SKM-1 treated with dmso at 0.1 percent for 144 hours (cell line): Measurements from ENCODE around the gene PCYT1A.
"Not testable (repeated sequence)": the region's sequence is repeated elsewhere in the genome, so short reads cannot be mapped to it uniquely, and the experiment has no call there.

Source experiments
- DNase-seq: peaks from one replicate; lab custom pipeline; 2025; ENCODE audit not compliant: unreplicated experiment; lab: John Stamatoyannopoulos, UW

Gene PCYT1A

DNA sequence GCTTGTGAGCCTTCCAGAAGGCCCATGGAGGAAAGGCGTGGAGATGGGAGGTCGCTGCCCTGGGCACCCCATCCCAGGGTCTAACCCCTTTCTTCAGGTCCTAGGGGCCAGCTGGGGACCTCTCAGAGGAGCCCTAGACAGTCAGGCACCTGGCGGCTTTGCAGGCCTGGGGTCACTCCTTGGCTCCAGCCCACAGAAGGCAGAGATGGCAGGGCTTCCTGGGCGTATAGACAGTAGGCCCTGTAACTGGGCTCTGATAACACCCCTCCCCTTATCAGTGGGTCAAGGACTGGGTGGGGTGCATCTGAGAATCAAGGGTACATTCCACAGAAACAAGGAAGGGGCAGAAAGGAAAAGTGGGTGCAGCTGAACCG is 93.0 kb downstream of the PCYT1A start:
- DNase-seq: no peak

DNA sequence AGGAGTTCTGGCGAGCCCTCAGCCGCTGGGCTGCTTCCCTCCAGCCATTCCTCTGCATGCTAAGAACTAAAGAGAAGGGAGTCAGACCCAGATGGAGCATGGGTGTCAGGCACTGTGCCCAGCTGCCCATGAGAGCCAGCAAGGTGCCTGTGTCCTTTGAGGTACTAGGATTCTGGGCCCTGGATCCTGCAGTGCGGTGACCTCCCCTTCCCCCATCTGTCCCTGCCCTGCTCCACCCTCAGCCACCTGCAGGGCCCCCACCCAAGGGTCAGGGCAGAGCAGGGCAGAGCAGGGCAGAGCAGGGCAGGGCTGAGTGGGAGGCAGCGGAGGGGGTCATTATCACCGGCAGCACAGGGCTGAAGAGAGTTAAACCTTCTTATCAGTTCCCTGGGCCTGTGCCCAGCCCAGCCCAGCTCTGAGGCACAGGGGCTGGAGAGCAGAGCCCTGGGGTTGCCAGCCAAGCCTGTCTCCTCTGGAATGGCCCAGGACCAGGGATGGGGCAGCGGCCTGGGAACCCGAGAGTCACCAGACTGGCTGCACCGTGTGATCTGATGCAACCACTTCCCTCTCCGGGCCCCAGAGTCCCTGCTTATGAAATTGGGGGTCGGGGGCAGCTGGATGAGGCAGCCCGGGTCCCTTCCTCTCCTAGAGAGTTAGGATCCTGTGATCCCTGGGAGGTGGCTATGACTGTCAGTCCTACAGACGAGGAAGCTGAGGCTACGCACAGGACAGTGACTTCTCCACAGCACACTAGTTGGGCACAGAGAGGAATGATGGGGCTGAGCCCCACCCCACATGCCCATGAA is 93.6 kb downstream of the PCYT1A start:
- no peak for DNase-seq

DNA sequence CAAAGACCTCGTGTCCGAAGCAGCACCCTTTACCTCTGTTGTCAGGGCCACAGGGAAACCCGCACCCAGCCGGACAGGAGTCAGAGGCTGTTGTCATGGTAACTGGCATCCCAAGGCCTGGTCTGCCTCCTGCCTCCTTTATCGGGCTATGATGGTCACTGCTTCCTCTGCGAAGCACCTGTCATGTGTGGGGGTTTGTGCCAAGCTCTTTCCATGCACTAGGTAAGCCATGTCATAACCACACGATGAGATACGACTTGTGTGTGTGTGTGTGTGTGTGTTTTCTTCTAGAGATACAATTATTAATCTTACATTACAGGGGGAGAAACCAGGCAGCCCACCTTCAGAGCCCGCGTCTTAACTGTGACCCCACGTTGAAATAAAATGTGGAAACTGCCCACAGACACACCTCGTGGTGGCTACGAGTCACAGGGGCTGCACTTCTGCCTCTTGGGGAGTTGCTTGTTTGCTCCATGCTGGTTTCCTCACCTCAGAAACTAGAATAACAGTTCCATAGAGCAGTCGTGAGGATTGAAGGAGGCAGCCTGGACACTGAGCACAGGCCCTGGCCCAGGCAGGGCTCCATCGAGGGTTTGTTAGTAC is 94.3 kb downstream of the PCYT1A start:
- no peak for DNase-seq

DNA sequence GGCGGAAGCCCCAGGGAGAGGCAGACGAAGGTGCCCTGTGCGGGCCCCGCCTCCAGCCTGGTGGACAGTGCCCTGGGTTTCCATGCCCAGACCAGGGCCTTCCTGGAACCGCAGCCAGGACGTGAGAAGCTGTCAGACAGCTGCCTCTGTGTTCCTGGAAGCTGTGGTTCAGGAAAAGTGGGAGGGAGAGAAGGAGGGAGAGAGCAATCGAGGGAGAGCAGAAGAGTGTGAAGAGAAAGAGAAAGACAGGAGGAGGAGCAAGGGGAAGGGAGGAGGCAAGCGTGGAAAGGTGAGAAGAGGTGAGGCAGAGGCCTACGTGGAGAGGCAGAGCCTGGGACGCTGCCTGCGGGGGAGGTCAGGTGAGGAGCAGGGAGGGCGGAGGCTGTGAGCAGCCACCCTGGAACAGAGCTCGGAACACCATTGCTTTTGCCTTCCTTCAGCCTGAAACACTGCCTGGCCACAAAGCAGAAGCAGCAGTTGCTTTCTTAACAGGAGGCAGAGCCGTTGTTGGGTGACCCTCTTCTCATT is 94.9 kb downstream of the PCYT1A start:
- DNase-seq: peak; percentile 28

DNA sequence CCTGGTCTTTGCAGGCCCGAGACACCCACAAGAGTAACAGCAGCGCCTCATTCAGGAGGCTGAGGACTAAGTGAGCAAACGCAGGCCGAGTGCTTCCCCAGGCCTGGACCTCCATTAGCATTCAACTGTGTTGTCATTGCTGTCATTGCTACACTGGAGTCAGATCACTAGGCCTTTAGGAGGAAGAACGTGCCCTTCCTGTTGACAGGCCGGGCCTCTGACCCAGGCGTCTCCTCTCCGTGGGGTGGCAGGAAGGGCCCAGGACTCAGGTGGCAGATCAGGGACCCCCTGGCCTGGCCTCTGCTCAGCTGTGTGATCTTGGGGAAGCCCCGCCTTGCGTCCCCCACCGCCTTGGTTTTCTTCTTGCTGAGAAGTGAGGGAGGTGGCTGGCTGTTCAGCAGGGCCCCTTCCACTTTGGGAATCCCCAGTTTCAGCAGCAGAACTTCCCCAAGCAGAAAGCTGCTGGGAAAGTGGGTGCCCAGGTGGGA is 95.4 kb downstream of the PCYT1A start:
- peak; percentile 81 for DNase-seq

DNA sequence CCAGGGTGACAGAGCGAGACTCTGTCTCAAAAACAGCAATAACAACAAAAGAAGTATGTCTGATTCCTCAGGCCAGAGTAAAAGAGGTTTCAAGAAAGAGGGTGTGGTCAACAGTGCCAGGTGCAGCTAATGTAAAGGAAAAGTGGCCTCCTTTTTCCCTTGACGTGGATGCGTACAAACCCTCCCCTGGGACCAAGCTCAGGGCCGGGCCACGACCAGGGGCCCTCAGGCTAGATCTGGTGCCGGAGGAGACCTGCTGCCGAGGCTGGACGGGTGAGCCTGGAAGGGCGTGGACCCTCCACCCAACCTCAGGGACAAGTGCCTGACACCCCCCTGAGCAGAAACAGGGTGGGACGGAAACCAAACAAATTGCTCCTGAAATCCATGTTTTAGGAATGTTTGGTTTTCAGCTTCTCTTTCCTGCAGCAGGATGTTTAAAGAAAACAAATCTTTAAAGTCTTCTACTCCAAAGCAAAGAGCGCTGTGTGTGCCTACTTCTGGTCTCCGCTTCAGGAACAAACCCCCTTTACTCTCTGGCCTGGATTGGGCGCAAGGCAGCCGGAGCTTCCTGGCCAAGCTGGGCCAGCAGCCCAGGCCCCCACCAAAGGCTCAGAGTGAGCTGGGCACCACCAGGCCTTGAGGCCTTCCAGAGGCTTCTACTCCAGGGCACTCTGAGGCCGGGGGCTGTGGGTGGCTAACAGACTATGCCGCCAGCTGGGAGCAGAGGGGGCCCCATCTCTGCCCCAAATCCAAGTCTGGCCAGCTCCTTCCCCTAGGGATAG is 97.8 kb downstream of the PCYT1A start:
- no peak for DNase-seq

DNA sequence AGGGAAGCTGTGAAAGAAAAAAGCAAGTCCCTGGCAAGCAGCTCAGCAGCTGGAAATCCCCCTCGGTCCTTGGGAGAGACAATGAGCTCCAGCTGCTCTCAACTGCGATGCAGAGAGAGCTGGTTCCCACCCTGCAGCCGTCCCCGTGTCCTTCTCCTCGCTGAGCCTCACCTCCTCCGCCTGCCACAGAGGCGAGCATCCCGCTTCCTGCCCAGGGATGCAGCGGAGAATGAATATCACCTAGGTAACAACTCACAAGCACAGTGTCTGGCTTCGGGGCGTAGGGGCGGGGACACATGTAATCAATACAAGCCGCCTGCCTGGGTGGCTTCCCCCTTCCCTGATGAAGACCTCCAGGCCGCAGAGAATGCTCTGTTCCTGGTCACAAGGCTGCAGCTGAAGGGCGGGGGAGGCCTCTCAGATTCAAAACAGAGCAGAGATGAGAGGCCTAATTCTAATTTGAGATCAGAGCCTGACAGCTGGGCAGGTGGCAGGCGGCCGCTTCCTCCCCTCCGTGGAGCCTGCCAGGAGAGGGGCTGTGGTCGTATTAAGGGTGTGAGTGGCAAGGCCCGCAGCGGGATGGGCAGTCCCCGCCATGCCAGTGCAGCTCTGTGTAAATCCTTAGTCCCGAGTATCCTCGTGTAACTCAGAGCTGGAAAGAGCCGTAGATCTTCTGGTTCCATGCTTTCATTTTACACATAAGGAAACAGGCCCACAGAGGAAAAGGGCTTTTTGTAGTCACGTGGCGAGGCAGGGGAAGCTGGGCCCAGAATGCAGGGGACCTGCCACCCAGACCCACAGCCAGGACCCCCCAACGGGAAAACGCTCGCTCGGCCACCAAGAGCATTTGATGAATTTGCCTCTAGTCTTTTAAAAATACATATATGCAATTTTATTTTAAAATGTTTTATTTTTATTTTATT is 100.6 kb downstream of the PCYT1A start:
- no peak for DNase-seq

DNA sequence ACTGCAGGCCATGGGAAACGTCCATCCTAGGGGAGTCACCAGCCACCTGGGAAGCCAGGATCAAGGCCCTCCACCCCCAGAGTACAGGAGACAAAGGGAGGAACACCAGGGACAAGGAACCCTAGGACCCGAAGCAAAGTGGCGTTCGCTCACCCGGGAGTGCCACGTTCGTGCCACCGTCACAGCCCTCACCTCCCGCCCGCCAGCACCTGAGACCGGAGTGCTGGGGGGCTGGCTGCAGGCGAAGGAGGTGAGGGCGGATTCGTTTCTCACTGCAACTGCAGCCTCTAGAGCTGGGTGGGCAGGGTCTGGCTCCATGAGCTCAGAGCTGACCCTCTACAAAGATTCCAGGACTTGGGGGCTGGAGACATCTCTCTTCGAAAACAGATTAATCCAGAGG is 102.6 kb downstream of the PCYT1A start:
- DNase-seq: no peak

DNA sequence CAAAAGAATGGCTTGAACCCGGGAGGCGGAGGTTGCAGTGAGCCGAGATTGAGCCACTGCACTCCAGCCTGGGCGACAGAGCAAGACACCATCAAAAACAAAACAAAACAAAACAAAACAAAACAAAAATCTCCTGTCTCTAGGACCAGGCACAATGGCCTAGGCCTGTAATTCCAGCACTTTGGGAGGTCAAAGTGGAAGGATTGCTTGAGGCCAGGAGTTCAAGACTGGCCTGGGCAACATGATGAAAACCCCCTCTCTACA is 103.4 kb downstream of the PCYT1A start:
- DNase-seq: not testable (repeated sequence)

DNA sequence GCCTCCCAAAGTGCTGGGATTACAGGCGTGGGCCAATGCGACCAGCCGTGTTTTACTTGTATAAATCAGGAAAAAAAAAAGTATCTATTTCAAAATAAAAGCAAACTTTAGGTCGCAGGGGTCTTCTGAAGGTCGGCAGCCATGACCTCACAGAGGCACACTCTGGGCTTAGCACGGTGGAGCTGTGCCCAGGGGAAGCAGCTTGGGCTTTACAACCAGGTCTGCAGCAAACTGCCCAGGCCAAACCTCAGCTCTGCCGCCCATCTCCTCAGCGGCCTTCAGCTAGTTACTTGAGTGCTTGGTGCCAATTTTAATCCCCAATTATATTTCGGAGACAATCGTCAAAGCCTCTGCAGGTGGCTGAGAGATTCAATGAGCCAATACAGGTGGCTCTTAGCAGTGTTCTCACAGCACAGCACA is 106.4 kb downstream of the PCYT1A start:
- no peak for DNase-seq

DNA sequence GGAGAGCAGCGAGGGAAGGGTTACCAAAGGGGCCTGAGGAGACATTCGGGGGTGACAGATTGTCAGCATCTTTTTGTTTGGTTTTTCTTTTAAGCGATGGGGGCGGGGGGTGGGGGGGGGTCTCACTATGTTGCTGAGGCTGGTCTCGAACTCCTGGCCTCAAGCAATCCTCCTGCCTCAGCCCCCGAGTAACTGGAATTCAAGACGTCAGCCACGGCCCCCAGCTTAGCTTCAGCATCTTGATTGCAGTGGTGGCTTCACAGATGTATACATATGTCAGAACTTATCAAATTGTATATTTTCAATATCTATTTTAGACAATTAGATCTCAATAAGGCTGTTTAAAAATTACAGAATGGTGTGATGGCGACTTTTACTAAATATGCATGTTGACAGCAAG is 107.2 kb downstream of the PCYT1A start:
- no peak for DNase-seq
